ENCODE measurements around the gene HOXC10. TPM values are rescaled to one million over a fixed set of nuclear protein-coding genes. Genes with fewer than 3 reads are reported as not detected.

HOXC10 gene
- total and polyA plus RNA-seq, 2 of the 8 experiments (the other 6 are each of a cell fraction or from before 2014, with no cell fraction given) = not detected

GRCh38 chr12:53995378-53996239 lies 10.7 kb downstream of the HOXC10 start (continued):
- peak; percentile 15 for TF ChIP-seq ASH2L (IDR thresholded peaks at IDR 0.05; ENCODE audit: low read length)
